Measurements from ENCODE around the gene HOGA1.

- TF ChIP-seq CTCF (conservative IDR thresholded peaks at IDR 0.05 in 1 of 2, IDR thresholded peaks at IDR 0.05 in 1 of 2; ENCODE audit: low read depth in 1 of 2, low read length in 2 of 2): no peak
- TF ChIP-seq EZH2 (IDR thresholded peaks at IDR 0.05; ENCODE audit: low read length, missing control alignments): no peak
These were observed 45.4 kb upstream of the HOGA1 start for GRCh38 chr10:97538839-97539238.
